WTC11 (cell line): ENCODE results near the gene ZNF768.

Source experiments
- ATF3 ChIP-seq: sonication (generic); formaldehyde crosslinking; conservative IDR thresholded peaks from 2 replicates; pipeline ENCODE4 v1.8.1; 2022; ENCODE audit warnings: mild to moderate bottlenecking, missing genetic modification reagents
- CTCF ChIP-seq: fragments of 200-600 bp; IDR thresholded peaks from 2 replicates; pipeline ENCODE4 v1.8.0; 2022; ENCODE audit warnings: antibody characterized with exemption
- STAT6 ChIP-seq: sonication (generic); formaldehyde crosslinking; conservative IDR thresholded peaks from 2 replicates; pipeline ENCODE4 v1.8.1; 2023; ENCODE audit warnings: mild to moderate bottlenecking, low read depth, missing genetic modification reagents, moderate library complexity
- TEAD4 ChIP-seq: sonication (generic); formaldehyde crosslinking; IDR thresholded peaks from 2 replicates; pipeline ENCODE4 v1.8.0; 2022; ENCODE audit warnings: mild to moderate bottlenecking, missing genetic modification reagents
- TP53 ChIP-seq: sonication (generic); formaldehyde crosslinking; IDR thresholded peaks from 2 replicates; pipeline ENCODE4 v1.8.1; 2023; ENCODE audit warnings: mild to moderate bottlenecking, missing genetic modification reagents

GRCh38 chr16:30535777-30536190 lies 9.4 kb upstream of the ZNF768 start:
- TF ChIP-seq CTCF: no peak
- TF ChIP-seq STAT6: no peak
- no peak for TF ChIP-seq TP53 (CRISPR knock-in tag)
- no peak; the same call in 1 of the 2 replicates for TF ChIP-seq TEAD4 (CRISPR knock-in tag)
- no peak for TF ChIP-seq ATF3 (CRISPR knock-in tag)
